ENCODE measurements around the gene ZDHHC9.

ZDHHC9 gene

DNA sequence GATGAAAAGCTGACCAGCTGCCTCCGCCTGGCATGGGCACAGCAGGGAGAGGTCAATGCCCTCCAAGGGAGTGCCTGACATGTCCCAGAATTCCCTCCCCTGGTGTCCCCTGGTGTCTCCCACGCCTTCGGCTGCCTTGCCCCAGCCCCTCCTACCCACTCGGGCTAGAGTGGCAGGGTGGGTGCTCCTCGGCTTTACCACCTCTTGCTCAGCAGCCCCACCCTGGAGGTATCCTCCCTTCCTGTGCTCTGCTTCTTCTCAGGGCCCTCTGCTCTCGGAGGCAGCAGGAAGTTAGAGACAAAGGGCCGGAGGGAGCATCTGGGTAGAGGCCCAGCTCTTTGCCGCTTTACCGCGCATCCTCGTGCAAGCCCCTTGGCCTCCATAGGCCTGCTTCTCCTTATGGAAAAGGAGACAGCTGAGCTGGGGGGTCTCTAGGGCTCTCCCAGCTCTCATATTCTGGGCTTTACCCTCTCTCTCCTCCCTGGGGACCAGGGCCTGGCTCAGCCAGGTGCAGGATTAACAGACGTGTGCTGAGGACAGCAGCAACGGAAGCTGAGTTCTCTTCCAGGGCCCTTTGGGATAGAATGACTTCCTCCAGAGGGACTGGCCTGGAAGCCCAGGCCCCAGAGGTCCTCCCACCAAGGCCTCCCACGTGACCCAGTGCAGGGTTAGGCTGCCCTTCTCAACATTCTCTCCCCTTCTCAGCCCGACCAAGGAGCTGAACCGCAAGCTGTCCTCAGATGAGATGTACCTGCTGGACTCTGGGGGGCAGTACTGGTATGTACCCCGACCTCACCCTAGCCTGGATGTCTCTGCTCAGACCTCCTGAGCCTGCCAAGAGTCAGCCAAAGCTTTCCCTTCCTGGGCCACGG lies 87.7 kb downstream of the ZDHHC9 start:
- Histone ChIP-seq H3K4me2 (peak overlapping the region; percentile 73), H3K36me3 (no peaks in the 10 kb centered on the region), H3K27me3 (peaks cover 79% of the 10 kb centered on the region), H3K27ac (peak overlapping the region; percentile 79), H3K9me3 (no peaks in the 10 kb centered on the region), H3K4me3 (peak overlapping the region; percentile 27; the same call in 1 of the 2 replicates), H3K4me1 (peaks cover 72% of the 10 kb centered on the region), H4K20me1 (no peaks in the 10 kb centered on the region; the same call in 1 of the 2 replicates), H3K9ac (peak overlapping the region; percentile 60; the same call in 1 of the 2 replicates)
- no peak for TF ChIP-seq Cebpa-rat (IDR thresholded peaks at IDR 0.05)

DNA sequence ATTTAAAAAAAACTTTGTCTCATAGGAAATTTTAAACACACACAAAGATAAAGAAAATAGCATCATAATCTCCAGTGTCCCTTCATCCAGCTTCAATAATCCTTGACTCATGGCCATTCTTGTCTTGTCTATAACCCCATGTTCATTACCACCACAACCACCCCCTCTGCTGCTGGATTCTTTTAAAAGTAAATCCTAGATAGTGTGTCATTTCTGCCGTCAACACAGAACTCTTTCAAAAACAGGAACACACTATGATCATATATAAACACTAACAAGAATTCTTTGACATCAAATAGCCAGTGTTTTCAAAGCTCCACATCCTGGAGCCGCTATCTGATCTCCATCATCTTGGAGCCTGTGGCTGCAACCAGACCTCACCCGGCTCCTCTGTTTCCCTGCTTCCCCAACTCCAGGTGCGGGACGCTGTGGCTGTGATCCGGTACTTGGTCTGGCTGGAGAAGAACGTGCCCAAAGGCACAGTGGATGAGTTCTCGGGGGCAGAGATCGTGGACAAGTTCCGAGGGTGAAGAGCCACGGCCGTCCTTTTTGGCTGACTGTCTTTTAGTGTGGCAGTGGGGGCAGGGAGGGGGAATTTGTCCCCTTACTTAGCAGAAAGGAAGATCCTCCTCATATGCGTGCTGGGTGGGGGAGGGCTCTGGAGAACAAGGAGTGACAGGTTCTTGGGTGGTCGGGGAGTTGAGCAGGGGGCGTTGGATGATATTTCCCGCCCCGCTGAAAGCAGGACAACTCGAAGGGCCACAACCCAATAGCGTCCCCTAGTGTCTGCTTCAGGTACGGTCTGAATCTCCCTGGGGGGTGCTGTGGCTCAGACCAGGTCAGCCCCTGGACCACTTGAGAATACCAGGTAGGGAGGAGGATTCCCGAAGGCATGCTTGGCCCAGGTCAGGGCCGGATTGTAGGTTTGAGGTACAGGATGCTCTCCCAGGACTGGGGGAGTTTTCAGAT lies 89.3 kb downstream of the ZDHHC9 start:
- H3K27me3 ChIP-seq: peaks cover 69% of the 10 kb centered on the region
- no peak overlapping the region for H3K9ac ChIP-seq
- no peak for TF ChIP-seq Cebpa-rat (IDR thresholded peaks at IDR 0.05)
- H3K4me1 ChIP-seq: peaks cover 55% of the 10 kb centered on the region
- H3K4me3 ChIP-seq: no peak overlapping the region
- H3K36me3 ChIP-seq: no peaks in the 10 kb centered on the region
- no peak overlapping the region for H3K27ac ChIP-seq
- H3K4me2 ChIP-seq: peak overlapping the region; percentile 73
- no peaks in the 10 kb centered on the region for H3K9me3 ChIP-seq
- no peaks in the 10 kb centered on the region; the same call in 1 of the 2 replicates for H4K20me1 ChIP-seq
